ENCODE measurements around the gene JUP. TPM values are rescaled to one million over a fixed set of nuclear protein-coding genes. Genes with fewer than 3 reads are reported as not detected.

JUP gene
- total and polyA plus RNA-seq, 2 of the 13 experiments (the other 11 are each of a cell fraction or from before 2014, with no cell fraction given) = 12.1 to 20.6 TPM

GRCh38 chr17:41772586-41773189 lies 13.8 kb downstream of the JUP start (continued):
- TF ChIP-seq PRDM10 (CRISPR knock-in tag; IDR thresholded peaks at IDR 0.05; ENCODE audit: low read depth) = peak; percentile 91; the same call in 1 of the 2 replicates
- TF ChIP-seq, protein P1, sequence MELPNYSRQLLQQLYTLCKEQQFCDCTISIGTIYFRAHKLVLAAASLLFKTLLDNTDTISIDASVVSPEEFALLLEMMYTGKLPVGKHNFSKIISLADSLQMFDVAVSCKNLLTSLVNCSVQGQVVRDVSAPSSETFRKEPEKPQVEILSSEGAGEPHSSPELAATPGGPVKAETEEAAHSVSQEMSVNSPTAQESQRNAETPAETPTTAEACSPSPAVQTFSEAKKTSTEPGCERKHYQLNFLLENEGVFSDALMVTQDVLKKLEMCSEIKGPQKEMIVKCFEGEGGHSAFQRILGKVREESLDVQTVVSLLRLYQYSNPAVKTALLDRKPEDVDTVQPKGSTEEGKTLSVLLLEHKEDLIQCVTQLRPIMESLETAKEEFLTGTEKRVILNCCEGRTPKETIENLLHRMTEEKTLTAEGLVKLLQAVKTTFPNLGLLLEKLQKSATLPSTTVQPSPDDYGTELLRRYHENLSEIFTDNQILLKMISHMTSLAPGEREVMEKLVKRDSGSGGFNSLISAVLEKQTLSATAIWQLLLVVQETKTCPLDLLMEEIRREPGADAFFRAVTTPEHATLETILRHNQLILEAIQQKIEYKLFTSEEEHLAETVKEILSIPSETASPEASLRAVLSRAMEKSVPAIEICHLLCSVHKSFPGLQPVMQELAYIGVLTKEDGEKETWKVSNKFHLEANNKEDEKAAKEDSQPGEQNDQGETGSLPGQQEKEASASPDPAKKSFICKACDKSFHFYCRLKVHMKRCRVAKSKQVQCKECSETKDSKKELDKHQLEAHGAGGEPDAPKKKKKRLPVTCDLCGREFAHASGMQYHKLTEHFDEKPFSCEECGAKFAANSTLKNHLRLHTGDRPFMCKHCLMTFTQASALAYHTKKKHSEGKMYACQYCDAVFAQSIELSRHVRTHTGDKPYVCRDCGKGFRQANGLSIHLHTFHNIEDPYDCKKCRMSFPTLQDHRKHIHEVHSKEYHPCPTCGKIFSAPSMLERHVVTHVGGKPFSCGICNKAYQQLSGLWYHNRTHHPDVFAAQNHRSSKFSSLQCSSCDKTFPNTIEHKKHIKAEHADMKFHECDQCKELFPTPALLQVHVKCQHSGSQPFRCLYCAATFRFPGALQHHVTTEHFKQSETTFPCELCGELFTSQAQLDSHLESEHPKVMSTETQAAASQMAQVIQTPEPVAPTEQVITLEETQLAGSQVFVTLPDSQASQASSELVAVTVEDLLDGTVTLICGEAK (IDR thresholded peaks at IDR 0.05) = no peak
- TF ChIP-seq, protein P1 (CRISPR knock-in tag; IDR thresholded peaks at IDR 0.05) = peak; percentile 43; the same call in 1 of the 2 replicates
- TF ChIP-seq ZNF292 (CRISPR knock-in tag; IDR thresholded peaks at IDR 0.05; ENCODE audit: borderline replicate concordance, low read depth) = peak; percentile 77; the same call in 1 of the 2 replicates
- peak; percentile 97 for TF ChIP-seq ZNF414 (CRISPR knock-in tag; IDR thresholded peaks at IDR 0.05)
- 0 out of 2 replicates have a peak, but pooled peaks have one; percentile 2 for TF ChIP-seq USF2 (IDR thresholded peaks at IDR 0.05; ENCODE audit: low read depth, low read length)
- TF ChIP-seq USF2 (CRISPR knock-in tag; IDR thresholded peaks at IDR 0.05; ENCODE audit: borderline replicate concordance) = 0 out of 2 replicates have a peak, but pooled peaks have one; percentile 5
- no peak for TF ChIP-seq ZNF33A (CRISPR knock-in tag; IDR thresholded peaks at IDR 0.05; ENCODE audit: borderline replicate concordance)
- TF ChIP-seq ZNF224 (CRISPR knock-in tag; IDR thresholded peaks at IDR 0.05) = no peak; the same call in 1 of the 2 replicates
- TF ChIP-seq GTF2F1 (IDR thresholded peaks at IDR 0.05; ENCODE audit: low read length) = no peak
- no peak; the same call in 1 of the 2 replicates for TF ChIP-seq ZNF430 (CRISPR knock-in tag; IDR thresholded peaks at IDR 0.05)
- TF ChIP-seq MIER2 (CRISPR knock-in tag; IDR thresholded peaks at IDR 0.05) = no peak
- no peak for TF ChIP-seq GABPA (IDR thresholded peaks at IDR 0.05; ENCODE audit: low read depth, low read length)
- no peak for TF ChIP-seq GABPA (CRISPR knock-in tag; IDR thresholded peaks at IDR 0.05; ENCODE audit: low read depth)
